RWPE1 (cell line): ENCODE measurements around the gene SPTLC2.

Experiments used
- CTCF ChIA-PET: fragments of 350-600 bp; sonication (Branson Sonifier 250); formaldehyde crosslinking; extraction: SDS; loops from one replicate; lab custom pipeline; 2021; lab: Yijun Ruan, JAX
- POLR2A ChIA-PET: fragments of 400-600 bp; formaldehyde crosslinking; extraction: SDS; loops from one replicate; lab custom pipeline; 2020; ENCODE audit warnings: antibody characterized with exemption; ENCODE audit not compliant: low non-redundant PET; lab: Yijun Ruan, JAX
- DNase-seq: peaks from one replicate; pipeline ENCODE4 v3.0.0; 2012; ENCODE audit warnings: low spot score
- H3K27ac ChIP-seq: fragments of 450-650 bp; 2 replicates; pipeline ENCODE4 v1.5.1; 2017
- CTCF ChIP-seq: fragments of 450-650 bp; conservative IDR thresholded peaks from 2 replicates; pipeline ENCODE4 v1.5.1; 2017; ENCODE audit warnings: low read depth, mild to moderate bottlenecking

SPTLC2 gene

DNA sequence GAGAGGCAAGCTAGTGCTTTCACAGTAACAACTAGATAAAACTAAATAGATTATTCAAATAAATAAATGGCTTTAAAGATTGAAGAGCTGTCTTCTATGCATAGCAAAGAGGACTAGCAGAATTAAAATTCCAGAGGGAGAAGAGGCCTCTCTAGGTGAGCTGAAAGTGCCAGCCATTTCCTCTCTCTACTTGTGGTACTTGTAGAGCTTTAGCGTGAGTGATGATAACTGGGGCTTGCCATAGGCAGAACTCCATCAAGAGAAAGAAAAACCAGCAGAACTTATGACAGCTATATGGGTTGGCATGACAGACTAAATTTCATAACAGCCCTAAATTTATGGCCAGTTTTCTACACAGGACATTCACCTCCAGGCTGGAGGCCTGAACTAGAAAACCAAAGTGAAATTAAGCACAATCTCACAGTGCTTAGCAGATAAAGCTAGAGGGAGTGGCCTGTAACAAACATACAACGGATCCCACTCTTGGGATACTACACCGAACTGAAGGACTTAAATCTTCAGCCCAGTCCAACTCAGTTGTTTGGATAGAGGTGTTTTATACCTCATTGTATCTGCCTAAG lies 11.0 kb downstream of the SPTLC2 start:
- ChIA-PET CTCF (interaction anchor here (1.2 kb wide), 1 partner anchor 9 kb away, joined by 3 read pairs; no protein-coding TSS in a partner anchor), POLR2A (no interaction called here)
- no peak for DNase-seq
- H3K27ac ChIP-seq, result no peak overlapping the region
- TF ChIP-seq CTCF, result no peak

DNA sequence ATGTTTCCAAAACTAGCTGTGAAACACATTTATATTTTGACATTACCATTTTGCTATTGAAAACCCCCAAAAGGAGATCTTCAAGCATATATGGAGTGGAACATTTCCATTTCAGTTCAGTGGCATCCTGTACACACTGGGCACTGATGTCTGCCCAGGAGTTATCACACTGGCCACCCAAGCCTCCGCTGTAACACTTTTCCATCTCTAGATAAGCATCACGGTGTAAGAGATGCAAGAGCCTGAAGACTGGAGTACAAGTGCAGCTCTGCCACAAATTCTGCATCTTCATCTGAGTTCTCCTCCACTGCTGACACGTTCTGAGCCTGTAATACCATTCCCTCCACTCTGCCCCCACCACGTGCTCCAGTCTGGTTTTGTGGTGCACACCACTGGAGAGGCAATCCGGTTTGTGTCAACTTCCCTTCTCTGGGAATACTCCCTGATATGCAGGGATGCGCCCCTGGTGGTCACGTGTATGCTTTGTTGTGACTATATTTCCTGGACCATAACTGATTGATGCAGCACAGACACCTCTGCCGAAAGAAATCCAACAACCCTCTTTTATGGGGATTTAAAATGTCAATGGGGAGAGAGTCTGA lies 12.7 kb downstream of the SPTLC2 start:
- H3K27ac ChIP-seq, result no peak overlapping the region
- ChIA-PET POLR2A (no interaction called here), CTCF (interaction anchor here (0.5 to 0.8 kb wide), 3 partner anchors 11 to 55 kb away, joined by 3 to 4 read pairs (median 3); no protein-coding TSS in a partner anchor)
- DNase-seq, result no peak
- TF ChIP-seq CTCF, result no peak

- no peak for TF ChIP-seq CTCF
- ChIA-PET CTCF (interaction anchor here (0.5 to 0.8 kb wide), 3 partner anchors 10 to 55 kb away, joined by 3 to 4 read pairs (median 3); no protein-coding TSS in a partner anchor), POLR2A (no interaction called here)
- no peak overlapping the region for H3K27ac ChIP-seq
- DNase-seq, result no peak
These were observed 13.4 kb downstream of the SPTLC2 start for GRCh38 chr14:77603031-77603430.

DNA sequence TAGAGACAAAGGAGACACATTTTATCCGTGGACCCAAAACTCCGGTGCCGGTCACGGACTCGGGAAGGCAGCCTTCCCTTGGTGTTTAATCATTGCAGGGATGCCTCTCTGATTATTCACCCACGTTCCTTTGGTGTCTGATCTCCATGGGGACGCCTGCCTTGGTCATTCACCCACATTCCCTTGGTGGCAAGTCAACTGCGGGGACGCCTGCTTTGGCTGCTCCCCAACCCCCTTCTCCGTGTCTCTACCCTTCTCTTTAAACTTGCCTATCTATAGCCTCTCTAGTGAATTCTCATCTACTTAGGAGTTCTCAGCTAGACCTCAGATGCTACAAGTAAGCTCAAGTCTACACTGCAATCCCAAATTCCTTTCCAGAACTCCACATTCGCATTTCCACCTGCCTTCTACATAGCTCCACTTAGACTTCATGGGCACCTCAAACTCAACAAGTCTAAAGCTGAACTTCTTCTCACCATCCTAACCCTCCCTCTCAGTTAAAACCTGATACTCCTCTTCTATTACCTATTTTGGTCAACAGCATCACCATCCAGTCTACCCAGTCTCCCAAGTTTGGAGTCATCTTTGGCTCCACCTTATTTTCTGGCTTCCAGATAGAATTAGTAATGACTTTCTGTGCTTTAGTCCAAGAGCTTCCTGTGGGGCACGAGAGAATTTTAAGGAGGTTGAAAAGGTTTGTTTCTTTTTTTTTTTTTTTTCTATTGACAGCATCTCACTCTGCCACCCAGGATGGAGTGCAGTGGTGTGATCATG lies 14.4 kb downstream of the SPTLC2 start:
- POLR2A ChIA-PET, result no interaction called here
- no peak overlapping the region for H3K27ac ChIP-seq
- DNase-seq, result no peak
- CTCF ChIA-PET, result interaction anchor here (0.7 kb wide), 2 partner anchors 8 to 238 kb away, joined by 3 to 6 read pairs; no protein-coding TSS in a partner anchor
- TF ChIP-seq CTCF, result no peak

DNA sequence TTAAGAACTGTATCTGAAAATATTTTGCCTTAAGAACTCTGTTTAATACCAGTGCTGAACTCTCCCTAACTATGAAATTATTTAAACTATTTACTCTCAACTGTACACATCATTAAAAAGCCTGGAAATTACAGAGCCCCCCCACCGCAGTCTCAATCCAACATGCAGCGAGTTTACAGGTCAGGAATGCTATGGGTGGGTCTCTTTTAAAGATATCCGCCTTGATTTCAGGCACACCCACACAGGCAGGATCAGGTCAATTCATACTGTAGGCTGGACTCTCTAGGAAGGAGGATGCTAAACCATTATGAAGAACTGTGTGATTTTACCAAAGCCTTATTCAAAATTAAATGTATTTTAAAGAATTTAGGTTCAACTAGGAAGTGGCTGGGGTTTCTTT lies 16.5 kb downstream of the SPTLC2 start:
- POLR2A ChIA-PET, result no interaction called here
- H3K27ac ChIP-seq, result no peak overlapping the region
- no peak for TF ChIP-seq CTCF
- DNase-seq, result no peak
- CTCF ChIA-PET, result no interaction called here

- ChIA-PET POLR2A (no interaction called here), CTCF (interaction anchor here (0.7 kb wide), 1 partner anchor 192 kb away, joined by 4 read pairs; no protein-coding TSS in a partner anchor)
- DNase-seq, result no peak
- H3K27ac ChIP-seq, result no peak overlapping the region
- TF ChIP-seq CTCF, result no peak
These were observed 17.9 kb downstream of the SPTLC2 start for GRCh38 chr14:77598366-77599070.
